OCI-M1 (cell line): ENCODE results near the gene PLA2G4E.

Source experiments
- DNase-seq: peaks from one replicate; lab custom pipeline; 2025; lab: John Stamatoyannopoulos, UW

Gene PLA2G4E

DNA sequence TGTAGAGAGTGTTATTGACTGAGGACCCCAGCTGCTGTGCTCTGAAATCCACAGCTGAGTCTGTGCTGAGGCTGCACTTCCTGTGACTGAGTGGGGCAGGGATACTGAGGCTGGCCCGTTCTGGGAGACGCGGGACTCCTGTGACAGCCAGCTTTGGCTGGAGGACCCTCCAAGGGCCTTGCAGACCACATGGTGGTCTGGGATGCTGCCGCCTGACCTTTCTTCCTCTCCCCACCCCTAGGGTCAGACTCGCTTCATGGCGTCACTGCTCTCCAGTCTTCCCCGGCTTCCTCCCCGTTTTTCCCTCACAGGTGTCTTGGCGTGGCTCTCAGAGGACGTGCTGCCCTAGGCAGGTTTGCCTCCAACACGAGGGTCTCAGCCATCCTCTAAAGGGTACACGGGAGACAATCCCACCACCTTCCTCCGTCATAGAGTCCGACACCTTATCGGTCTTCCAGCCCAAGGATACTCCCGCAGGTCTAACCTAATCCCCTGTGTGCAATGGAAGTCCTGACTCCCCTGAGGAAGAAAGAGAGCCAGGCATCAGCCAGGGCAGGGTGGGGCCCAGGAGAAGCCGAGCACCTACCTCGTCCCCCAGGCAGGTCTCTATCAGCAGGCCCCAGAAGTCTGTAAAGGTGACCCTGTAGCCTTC is 28.6 kb downstream of the PLA2G4E start:
- no peak for DNase-seq

DNA sequence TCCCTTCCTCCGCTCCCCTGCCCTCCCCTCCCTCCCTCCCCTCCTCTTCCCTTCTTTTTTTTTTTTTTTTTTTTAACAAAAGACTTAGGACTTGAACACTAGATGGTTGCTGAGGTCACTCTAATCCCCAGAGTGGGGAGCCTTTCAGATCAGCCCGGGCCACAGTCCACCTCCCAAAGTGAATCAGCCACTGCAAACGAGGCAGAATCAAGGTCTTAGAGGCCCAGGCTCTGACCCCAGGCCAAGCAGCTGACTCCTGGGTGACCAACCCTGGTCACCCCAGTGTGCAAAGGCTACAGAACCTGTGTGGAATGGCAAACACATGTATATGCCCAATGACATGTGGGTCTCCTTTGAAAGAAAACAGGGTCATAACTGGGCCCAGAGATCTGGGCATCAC is 30.2 kb downstream of the PLA2G4E start:
- no peak for DNase-seq

DNA sequence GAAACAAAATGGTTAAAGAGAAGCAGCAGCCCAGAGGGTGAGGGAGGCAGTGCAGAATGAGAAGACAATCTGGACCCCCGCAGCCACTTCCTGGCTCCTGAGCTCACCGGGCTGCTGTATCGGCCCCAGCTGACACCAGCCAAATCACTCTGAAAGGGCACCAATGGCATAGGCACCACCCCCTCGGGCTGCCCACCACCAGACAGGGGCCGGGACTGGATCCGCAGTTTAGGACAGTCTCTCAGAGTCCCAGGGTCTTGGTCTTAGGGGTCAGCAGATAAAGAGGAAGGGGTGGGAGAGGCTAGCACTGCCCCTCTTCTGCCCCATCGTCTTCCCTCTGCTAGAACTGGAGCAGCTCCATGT is 30.6 kb downstream of the PLA2G4E start:
- no peak for DNase-seq

DNA sequence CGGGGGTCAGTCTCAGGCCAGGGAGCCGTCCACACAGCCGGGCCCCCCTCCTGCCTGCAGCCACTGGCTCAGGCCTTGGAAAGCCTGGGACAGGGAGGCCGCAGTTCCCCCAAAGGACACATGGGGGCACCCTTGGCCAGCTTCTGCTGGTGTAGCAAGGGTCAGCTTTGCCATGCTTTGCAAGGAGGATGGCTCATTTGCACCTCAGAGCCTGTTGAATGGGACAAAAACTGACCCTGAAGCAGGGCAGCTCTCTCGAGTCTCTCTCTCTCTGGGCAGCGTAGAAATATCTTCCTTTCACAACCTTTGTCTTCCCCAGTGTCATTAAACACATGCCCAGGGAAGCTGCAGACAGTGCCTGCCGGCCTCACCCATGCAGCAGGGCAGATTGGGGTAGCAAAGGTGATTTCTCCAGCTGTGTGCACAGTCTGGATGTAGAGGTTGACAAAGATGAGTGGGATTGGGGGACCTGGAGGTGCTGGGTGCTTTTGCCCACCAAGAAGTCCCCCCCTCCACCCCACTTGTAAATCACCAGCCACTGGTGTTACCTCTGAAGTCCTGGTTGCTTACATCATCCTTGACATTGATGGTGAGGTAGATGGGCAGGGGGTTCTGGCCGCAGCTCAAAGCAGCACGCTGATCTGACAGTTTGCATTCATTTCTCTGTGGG is 31.1 kb downstream of the PLA2G4E start:
- peak; percentile 86 for DNase-seq

DNA sequence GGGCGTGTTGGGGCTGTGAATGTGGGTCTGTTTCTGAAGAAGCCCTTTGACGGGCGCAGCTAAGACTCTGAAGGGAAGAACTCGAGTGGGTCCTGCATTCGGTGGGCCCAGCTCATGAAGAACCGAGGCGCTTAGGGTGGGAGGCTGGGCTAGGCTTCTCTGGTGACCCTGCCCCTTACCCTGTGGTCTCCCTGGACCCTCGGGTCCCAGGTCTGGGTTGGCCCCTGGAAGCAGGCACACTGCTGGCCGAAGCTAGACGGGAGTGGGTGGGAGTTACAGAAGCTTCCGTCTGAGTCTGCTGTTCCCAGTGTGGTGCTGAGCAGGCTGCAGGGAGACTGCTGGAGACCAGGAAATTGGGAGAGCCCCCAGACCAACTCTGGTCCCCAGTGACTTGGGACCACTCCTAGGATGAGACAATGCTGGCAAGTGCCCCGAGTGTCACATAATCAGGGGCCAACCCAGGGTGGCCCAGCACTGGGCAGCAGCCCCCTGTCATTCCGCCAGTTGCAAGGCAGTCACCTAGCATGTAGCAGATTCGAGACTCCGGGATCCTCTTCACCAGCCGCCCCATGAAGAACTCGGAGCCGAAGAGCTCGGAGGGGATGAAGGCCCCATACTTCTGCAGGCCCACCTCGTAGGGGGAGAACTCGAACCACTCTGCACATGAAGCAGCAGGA is 31.8 kb downstream of the PLA2G4E start:
- DNase-seq = no peak

DNA sequence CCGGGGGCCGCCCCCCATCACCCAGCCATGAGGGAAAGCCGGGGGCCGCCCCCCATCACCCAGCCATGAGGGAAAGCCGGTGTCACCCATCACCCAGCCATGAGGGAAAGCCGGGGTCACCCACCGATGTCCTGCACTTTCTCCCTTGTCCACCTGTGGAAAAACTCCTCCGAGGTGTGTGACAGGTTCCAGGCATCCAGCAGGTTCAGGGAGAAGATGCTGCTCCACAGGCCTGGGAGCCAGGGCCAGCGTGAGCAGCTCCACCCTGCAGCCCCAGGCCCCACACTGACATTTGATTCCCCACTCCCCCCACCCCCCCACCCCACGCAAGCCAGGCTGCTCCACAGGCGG is 32.9 kb downstream of the PLA2G4E start:
- no peak for DNase-seq

DNA sequence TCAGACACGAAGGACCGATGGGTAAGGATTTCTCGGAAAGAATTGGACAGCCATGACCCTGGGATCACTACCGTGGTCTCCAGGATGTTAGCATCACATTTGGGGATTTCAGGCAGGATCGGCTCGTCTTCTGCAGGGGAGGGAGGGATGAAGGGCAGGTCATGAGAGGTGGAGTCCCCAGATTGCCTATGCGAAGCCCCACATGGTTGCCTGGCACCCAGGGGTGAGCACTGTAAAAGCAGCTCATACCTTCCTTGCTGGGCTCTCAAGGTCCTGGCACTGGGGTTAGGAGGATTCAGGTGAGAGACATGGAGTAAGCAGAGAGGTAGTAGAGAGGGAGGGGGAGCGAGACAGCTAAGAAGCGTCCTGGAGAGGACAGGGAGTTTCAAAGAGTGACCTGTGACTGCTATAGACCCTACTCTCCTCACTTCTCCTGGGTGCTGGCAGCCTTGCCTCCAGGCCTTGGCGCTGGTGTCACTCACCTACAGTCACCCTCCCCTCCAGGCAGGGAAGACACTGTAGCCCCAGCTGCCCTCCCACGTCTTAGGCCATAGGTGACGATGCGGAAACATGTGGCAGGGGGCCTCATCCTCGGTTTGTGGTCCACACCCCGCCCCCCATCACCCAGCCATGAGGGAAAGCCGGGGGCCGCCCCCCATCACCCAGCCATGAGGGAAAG is 33.5 kb downstream of the PLA2G4E start:
- no peak for DNase-seq

DNA sequence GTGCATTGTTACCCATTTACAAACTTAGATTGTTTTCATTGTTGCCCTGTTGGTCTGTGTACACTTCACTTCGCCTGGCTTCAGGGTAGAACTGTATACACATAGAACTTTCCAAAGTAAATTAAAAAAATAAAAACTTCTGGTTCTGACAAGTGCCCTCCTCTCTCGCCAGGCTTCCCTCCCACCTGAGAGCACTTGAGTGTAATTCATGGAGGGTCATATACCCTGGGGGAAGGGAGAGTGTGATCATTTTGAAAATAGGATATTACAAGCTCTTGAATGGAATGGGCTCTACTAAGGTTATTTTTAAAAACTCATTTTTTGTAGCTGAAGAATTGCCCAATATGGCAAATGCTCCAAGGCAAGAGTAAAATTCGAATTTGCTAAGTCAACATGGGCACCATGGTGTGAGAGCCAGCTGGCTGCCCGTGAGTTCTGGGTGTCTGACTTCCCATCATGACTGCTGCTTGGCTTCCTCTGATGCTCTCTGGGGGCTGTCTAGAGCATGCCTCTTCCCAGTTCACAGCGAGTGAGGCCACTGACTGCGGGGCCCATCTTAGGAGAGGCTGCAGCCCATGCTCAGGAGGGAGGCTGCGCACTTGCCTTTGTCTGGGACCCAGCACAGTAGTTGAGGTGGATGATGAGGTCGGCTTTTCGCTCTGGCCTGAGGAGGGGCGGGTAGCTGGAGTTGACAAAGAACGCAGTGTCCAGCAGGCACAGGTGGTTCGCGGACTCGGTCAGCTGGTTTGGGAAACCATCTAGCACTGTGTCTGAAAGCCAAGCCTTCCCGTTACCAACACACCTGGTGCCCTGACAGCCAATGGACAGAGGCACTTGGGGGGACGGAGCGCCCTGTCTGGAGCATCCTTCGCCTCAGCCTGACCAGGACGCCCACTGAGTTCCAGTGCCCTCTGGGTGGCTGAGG is 35.3 kb downstream of the PLA2G4E start:
- no peak for DNase-seq

DNA sequence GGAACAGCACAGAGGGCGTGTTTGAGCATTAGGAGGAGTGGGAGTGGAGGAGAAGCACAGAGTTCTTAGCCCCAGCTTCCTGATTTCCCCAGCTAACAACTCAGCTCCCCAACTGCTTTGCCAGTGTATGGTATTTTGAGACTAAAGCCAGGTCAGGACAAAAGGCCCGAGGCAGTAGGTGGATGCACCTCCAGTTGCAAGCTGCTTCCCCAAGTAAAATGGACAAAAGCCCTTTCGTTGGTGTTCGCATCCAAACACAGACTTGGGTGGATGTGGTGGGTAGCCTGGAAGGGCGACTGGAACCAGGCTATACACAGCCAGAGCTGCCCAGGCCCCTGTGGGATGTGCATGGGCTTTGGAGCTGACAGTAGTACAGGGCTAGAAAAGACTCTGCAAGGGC is 36.2 kb downstream of the PLA2G4E start:
- no peak for DNase-seq

DNA sequence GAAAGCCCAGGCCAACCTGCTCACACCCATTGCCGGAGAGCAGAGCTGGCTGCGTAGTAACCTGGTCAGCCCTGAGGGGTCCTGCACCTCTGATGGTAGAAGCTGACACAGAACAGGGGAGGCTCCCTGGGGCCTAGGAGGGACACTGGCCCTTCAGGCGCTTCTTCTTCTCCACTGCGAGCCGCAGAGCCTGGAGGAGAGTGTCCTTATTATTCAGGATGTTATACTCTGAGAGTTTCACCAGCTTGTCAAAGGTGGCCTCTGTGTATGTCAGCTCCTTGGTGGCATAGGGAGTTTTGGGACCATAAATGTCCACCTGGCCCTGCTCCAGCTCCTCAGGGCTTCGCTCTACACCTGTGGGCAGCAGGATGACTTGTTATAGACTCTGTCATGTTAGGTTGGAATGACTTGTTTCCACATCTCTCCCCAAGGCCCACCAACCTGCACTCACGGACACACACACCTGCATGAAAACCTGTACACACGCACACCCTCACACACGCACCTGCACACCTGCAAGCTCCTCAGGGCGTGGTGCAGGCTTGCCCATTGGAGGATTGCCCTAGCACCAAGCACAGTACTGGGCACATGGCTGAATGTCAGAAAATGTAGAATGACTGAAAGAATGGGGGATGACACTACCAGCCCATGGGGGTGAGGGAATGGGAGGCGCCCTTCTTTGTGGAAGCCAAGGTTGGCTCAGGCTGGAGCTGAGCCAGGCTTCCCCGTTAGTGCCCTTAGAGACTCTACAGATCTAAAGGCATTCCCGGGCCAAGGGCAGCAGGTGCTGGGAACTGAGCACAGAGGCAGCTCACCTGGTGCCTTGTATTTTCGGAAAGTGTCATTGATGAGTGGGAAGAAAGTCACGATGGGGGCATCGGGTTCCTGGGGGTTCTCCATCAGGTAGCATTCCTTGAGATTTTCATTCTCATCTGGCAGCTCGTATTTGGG is 36.9 kb downstream of the PLA2G4E start:
- DNase-seq = no peak

DNA sequence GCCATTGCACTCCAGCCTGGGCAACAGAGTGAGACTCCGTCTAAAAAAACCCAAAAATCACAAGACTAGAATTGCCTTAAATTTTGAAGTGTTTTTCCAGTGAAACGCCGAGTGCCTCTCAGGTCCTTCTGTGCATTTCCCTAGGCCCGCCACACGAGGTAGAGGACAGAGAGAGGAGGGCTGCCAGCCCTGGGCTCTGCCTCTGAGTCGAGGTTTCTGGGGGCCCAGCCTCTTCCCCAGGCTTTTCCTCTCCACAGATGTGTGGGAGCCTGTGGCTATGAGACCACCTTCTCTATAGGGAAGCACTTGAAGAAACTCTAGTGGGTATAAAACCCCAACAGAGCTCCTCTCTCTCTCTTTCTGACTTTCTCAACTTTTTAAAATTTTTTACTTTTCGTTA is 37.6 kb downstream of the PLA2G4E start:
- no peak for DNase-seq

DNA sequence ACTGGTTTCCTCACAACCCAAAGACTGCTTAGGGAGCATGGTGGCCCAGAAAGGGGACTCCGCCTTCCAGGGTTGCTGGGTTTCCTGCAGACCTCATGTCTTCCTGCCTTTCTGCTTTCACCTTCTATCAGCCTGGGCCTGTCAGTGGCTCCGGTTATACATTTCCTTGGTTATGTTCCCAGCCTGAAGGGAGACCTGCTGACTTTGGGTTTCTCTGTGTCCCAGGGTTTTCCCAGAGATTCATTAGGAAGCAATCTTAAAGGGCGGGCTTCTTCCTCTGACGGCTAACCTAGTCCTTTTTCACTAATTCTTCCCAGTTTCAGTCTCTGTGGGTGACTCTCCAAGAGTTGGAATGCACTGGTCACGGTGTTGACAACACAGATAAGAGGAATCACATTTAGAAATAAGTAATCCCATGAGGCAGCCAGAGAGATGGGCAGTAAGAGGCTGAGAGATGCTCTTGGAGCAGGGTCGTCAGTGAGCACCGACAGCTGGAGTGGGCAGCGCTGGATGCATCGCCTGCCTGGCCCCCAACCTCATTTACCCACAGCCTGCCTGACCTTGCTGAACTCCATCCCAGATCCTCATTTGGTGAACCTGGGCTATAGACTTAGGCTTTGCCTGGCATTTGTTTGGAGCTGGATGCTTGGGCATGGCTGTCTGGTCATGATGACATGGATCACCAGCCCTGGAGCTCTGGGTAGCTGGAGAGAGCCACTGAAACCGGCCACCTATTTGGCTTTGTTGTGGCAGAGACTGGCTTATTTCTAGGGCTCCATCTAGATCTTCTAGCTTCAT is 38.5 kb downstream of the PLA2G4E start:
- no peak for DNase-seq

DNA sequence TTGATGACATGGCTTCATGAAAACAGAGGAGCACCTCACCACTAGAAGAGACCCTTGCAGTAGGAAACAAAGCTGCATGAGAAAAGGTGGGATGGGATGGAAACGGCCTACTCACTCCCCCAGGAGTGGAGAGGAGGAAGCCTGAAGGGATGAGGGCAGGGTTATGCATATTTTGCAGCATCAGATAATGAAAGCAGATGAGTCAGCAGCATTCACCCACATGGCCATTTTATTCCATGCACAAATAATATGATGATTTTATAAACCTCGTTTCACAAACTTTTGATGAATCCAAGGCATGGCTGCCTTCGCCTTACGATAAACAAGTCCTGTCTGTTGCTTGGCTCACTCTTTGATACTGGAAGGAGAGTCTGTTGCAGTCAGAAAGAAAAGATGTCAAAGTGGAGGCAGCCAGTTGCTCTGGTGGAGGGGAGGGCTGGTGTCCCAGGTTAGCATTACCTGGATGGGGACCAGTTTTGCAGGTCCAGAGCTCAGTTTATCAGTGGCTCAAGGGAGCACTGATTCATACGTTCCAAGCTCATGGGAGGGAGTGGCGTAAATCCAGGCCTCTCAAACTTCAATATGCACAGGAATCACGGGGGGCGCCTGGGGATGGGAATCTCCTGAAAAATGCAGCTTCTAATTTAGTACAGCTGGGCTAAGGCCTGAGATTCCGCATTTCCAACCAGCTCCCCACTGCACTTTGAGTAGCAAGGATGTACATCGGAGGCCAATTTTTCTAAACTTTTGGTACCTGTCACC is 39.3 kb downstream of the PLA2G4E start:
- peak; percentile 4 for DNase-seq

DNA sequence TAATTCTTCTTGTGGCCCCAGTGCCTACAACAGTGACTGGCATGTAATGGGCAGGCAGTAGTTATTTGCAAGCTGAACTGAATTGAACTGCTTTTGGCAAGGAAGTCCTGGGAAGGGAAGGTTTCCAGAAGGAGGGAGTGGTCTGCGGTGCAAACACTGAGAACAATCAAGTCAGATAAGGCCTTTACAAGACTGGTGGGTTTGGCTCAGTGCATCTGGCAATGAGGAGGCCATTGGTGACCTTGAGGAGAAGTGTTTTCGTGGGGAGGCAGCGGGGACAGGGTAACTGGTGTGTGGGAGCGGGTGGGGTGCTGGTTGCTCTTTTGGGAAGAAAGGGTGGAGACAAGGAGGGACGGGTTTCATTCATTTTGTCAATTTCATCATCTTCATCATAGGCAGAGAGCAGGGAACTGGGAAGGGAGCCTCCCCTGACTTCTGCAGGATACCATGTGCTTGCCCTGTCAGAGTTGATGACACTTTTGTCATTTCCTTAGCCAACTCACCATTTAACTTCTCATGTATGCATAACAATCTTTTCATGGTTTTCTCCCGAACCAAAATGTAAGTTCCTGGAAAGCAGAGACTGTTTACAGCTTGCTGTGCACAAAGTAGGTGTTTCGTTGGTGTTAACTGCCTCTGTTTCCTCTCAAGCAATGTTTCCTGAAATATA is 40.1 kb downstream of the PLA2G4E start:
- no peak for DNase-seq

DNA sequence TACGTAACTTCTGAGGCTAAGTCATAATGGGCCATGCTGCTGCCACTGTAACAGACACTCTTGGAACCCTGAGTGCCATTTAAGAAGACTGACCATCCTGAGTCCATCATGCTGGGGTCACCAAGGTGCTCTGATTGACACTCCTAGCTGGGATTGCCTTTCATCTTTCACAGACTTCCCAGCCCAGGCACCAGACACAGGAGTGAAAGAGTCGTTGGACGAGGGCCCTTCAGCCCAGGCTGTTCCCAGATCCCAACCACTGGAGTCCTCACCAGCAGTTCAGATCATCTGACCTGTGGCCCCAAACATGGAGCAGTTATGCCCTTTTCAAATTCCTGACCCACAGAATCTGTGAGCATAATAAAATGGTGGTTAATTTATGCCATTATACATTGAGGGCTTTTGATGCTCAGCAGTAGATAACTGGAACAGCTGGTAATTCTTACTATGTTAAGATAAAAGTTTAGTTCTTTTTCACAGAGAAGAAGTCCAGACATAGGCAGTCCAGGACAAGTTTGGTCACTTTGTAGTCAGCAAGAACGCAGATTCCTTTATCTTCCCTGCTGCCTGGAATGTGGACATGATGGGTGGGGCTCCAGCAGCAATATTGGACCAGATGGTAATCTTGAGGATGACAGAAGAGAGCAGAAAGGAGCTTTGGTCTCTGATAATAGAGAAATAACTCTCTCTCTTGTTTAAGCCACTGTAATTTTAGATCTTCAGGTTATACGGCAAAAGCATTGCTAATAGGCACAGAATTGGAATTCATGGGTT is 41.2 kb downstream of the PLA2G4E start:
- no peak for DNase-seq

DNA sequence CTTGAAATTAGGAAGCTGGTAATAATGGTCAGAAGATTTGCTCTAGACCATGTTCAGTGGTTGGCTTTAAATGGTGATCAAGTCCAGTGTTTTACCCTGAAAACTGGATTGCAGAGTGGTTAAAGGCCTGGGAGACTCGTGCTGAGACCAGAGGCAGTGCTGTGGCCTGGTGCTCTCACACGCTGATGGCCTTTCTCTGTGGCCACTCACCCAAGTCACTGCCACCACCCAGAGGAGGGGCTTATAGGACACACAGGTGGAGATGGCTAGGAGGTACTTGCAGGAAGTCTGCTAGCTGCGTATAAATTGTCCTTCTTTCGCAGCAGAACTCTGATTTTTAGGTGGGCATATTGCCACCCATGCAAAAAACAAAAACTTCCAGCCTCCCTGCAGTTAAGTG is 42.3 kb downstream of the PLA2G4E start:
- DNase-seq = no peak

DNA sequence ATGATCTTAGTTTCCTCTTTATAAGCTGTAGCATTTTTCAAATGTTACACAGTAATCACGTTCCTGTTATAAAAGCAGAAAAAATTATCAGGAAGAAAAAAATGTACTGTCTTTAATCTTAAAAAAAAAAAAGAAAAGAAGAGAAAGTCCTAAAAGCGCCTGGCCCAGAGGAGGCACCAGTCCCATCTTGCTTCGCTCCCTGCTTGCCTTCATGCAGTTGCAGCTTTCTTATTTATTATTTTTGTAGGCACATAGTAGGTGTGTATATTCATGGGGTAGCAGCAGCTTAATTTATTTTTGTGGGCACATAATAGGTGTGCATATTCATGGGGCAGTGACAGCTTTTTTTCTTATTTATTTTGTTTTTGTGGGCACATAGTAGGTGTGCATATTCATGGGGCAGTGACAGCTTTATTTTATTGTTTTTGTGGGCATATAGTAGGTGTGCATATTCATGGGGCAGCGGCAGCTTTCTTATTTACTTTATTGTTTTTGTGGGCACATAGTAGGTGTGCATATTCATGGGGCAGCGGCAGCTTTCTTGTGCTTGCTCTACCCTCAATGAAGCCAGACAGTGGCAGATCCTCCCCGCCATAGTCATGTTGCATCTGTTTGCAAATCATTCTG is 43.0 kb downstream of the PLA2G4E start:
- no peak for DNase-seq
